NCI-H774 (cell line): ENCODE results near the gene KCNMA1.

Experiments used
- DNase-seq: peaks from one replicate; lab custom pipeline; 2025; lab: John Stamatoyannopoulos, UW

KCNMA1 gene

GRCh38 chr10:77180104-77180503, 457.5 kb downstream of the KCNMA1 start:
- no peak for DNase-seq

GRCh38 chr10:77179015-77179695, 458.5 kb downstream of the KCNMA1 start:
- DNase-seq: no peak

GRCh38 chr10:77177589-77177988, 460.0 kb downstream of the KCNMA1 start:
- no peak for DNase-seq

GRCh38 chr10:77177161-77177560, 460.4 kb downstream of the KCNMA1 start:
- no peak for DNase-seq

- no peak for DNase-seq
Measured at GRCh38 chr10:77176232-77176631, 461.4 kb downstream of the KCNMA1 start.

GRCh38 chr10:77175631-77176222, 461.9 kb downstream of the KCNMA1 start:
- DNase-seq: no peak

- DNase-seq: peak; percentile 55
Measured at GRCh38 chr10:77173615-77174461, 463.8 kb downstream of the KCNMA1 start.

GRCh38 chr10:77172086-77172485, 465.5 kb downstream of the KCNMA1 start:
- no peak for DNase-seq

GRCh38 chr10:77168861-77169260, 468.7 kb downstream of the KCNMA1 start:
- DNase-seq: no peak

- DNase-seq: no peak
Measured at GRCh38 chr10:77168161-77168560, 469.4 kb downstream of the KCNMA1 start.

GRCh38 chr10:77165445-77166208, 472.0 kb downstream of the KCNMA1 start:
- DNase-seq: peak; percentile 86

- DNase-seq: no peak
Measured at GRCh38 chr10:77164616-77165311, 472.8 kb downstream of the KCNMA1 start.

GRCh38 chr10:77163670-77164348, 473.8 kb downstream of the KCNMA1 start:
- DNase-seq: peak; percentile 11

- no peak for DNase-seq
Measured at GRCh38 chr10:77162697-77163096, 474.9 kb downstream of the KCNMA1 start.

GRCh38 chr10:77160679-77161078, 476.9 kb downstream of the KCNMA1 start:
- DNase-seq: peak; percentile 90

GRCh38 chr10:77159538-77160110, 478.0 kb downstream of the KCNMA1 start:
- no peak for DNase-seq

GRCh38 chr10:77158666-77159065, 478.9 kb downstream of the KCNMA1 start:
- DNase-seq: no peak

- no peak for DNase-seq
Measured at GRCh38 chr10:77157248-77158019, 480.2 kb downstream of the KCNMA1 start.

- DNase-seq: no peak
Measured at GRCh38 chr10:77156406-77156879, 481.2 kb downstream of the KCNMA1 start.

GRCh38 chr10:77152256-77152655, 485.4 kb downstream of the KCNMA1 start:
- no peak for DNase-seq
